Stromal cell of bone marrow (primary cell): ENCODE data around the gene BANP.
"Not testable (repeated sequence)": the region's sequence is repeated elsewhere in the genome, so short reads cannot be mapped to it uniquely, and the experiment has no call there.

Source experiments
- DNase-seq: peaks from one replicate; pipeline ENCODE4 v3.0.0-alpha.2; 2012; ENCODE audit warnings: low read depth

Gene BANP

GRCh38 chr16:88033003-88033740, 81.9 kb downstream of the BANP start:
- DNase-seq, result not testable (repeated sequence)

- no peak for DNase-seq
Observed at GRCh38 chr16:88034770-88035169, 83.5 kb downstream of the BANP start.

- DNase-seq, result no peak
Observed at GRCh38 chr16:88035292-88035691, 84.1 kb downstream of the BANP start.

GRCh38 chr16:88035884-88036639, 84.8 kb downstream of the BANP start:
- DNase-seq, result not testable (repeated sequence)

- DNase-seq, result not testable (repeated sequence)
Observed at GRCh38 chr16:88036640-88036996, 85.4 kb downstream of the BANP start.

- not testable (repeated sequence) for DNase-seq
Observed at GRCh38 chr16:88037359-88037758, 86.1 kb downstream of the BANP start.

- not testable (repeated sequence) for DNase-seq
Observed at GRCh38 chr16:88037876-88038525, 86.8 kb downstream of the BANP start.

GRCh38 chr16:88038526-88038908, 87.3 kb downstream of the BANP start:
- not testable (repeated sequence) for DNase-seq

GRCh38 chr16:88039591-88039990, 88.4 kb downstream of the BANP start:
- no peak for DNase-seq

- DNase-seq, result not testable (repeated sequence)
Observed at GRCh38 chr16:88040196-88040876, 89.1 kb downstream of the BANP start.

GRCh38 chr16:88040877-88041244, 89.6 kb downstream of the BANP start:
- not testable (repeated sequence) for DNase-seq

- not testable (repeated sequence) for DNase-seq
Observed at GRCh38 chr16:88041506-88041905, 90.3 kb downstream of the BANP start.

GRCh38 chr16:88041986-88042562, 90.8 kb downstream of the BANP start:
- not testable (repeated sequence) for DNase-seq

GRCh38 chr16:88043208-88043910, 92.1 kb downstream of the BANP start:
- DNase-seq, result not testable (repeated sequence)

- DNase-seq, result not testable (repeated sequence)
Observed at GRCh38 chr16:88044121-88044581, 92.9 kb downstream of the BANP start.

GRCh38 chr16:88045361-88045760, 94.1 kb downstream of the BANP start:
- DNase-seq, result not testable (repeated sequence)

- no peak for DNase-seq
Observed at GRCh38 chr16:88045820-88046303, 94.6 kb downstream of the BANP start.

- DNase-seq, result no peak
Observed at GRCh38 chr16:88047462-88047861, 96.2 kb downstream of the BANP start.

- no peak for DNase-seq
Observed at GRCh38 chr16:88048985-88049384, 97.8 kb downstream of the BANP start.

GRCh38 chr16:88049561-88050545, 98.6 kb downstream of the BANP start:
- no peak for DNase-seq
